ENCODE measurements around the gene FKBP3. TPM values are rescaled to one million over a fixed set of nuclear protein-coding genes. Genes with fewer than 3 reads are reported as not detected.

The FKBP3 gene
- total and polyA plus RNA-seq, 2 of the 8 experiments (the other 6 are each of a cell fraction or from before 2014, with no cell fraction given): 36.0 to 149 TPM

DNA sequence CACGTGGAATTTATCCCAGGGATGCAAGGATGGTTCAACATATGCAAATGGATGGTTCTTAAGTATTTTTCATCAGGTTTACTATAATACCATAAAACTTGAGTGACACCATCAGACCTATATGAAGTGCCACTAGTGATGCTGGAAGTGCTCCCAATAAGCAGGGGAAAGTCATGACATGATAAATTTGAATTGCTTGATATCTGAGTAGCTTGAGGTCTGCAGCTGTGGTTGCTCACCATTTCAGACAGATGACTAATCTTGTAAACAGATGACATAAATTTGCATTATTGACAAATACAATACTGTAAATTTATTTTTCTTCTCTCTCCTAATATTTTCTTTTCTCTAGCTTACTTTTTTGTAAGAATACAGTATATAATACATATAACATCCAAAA, 64.1 kb downstream of the FKBP3 start:
- H2BK5ac ChIP-seq (ENCODE audit: low read depth, low read length): no peak overlapping the region
- peaks cover 3% of the 10 kb centered on the region; the same call in 1 of the 2 replicates for H3K79me1 ChIP-seq (ENCODE audit: low read depth, low read length)
- H3K79me2 ChIP-seq (ENCODE audit: control insufficient read depth in 1 of 2, insufficient read depth in 2 of 2, low read length in 2 of 2): no peaks in the 10 kb centered on the region
- POLR2A ChIA-PET (ENCODE audit: partially characterized antibody): no interaction called here
- H4K91ac ChIP-seq (replicated peaks; ENCODE audit: insufficient read length, low read length): no peak overlapping the region
- no peaks in the 10 kb centered on the region for H3K23me2 ChIP-seq (ENCODE audit: low read depth, low read length)
- no peaks in the 10 kb centered on the region for H3K9me3 ChIP-seq (ENCODE audit: insufficient read depth in 2 of 2, low read depth in 1 of 2, low read length in 1 of 2)
- DNase-seq (ENCODE audit: low read depth in 1 of 2, low spot score in 2 of 2): no peak
- H2BK120ac ChIP-seq (replicated peaks; ENCODE audit: low read depth, low read length): no peak overlapping the region
- no peak overlapping the region for H3K14ac ChIP-seq (ENCODE audit: insufficient read length)
- H2AFZ ChIP-seq (ENCODE audit: low read length): no peak overlapping the region
- H3K27me3 ChIP-seq (replicated peaks in 1 of 4; ENCODE audit: control insufficient read depth in 3 of 4, extremely low read depth in 1 of 4, insufficient read depth in 3 of 4, low read length in 3 of 4): no peaks in the 10 kb centered on the region
- no peak overlapping the region for H2BK12ac ChIP-seq (ENCODE audit: low read depth, low read length)
- no peak overlapping the region for H3K23ac ChIP-seq (ENCODE audit: insufficient read length)
- no peak for FAIRE-seq
- H3K27ac ChIP-seq (ENCODE audit: low read depth, low read length): no peak overlapping the region
- H2BK20ac ChIP-seq (ENCODE audit: low read length): no peak overlapping the region
- H3K4me1 ChIP-seq (replicated peaks in 1 of 4; ENCODE audit: control insufficient read depth in 3 of 4, insufficient read depth in 4 of 4, low read length in 3 of 4): no peaks in the 10 kb centered on the region
- H3K56ac ChIP-seq (replicated peaks; ENCODE audit: insufficient read length, low read depth, low read length): no peak overlapping the region
- no peak overlapping the region for H3K18ac ChIP-seq (ENCODE audit: extremely low read depth, low read length)
- H4K8ac ChIP-seq (ENCODE audit: extremely low read depth, insufficient read depth, low read length): no peak overlapping the region
- H2BK15ac ChIP-seq (ENCODE audit: low read length): no peak overlapping the region
- no peak overlapping the region for H3K9ac ChIP-seq (replicated peaks in 1 of 4; ENCODE audit: extremely low read depth in 1 of 4, low read depth in 3 of 4, low read length in 3 of 4)
- no peak overlapping the region for H3K4me3 ChIP-seq (ENCODE audit: extremely low read depth in 1 of 4, insufficient read depth in 2 of 4, low read depth in 3 of 4, low read length in 4 of 4)
- H2AK5ac ChIP-seq (ENCODE audit: low read depth, low read length): no peak overlapping the region
- CTCF ChIA-PET (ENCODE audit: partially characterized antibody): interaction anchor here (1.5 kb wide), 1 partner anchor 9 kb away, joined by 4 read pairs; no protein-coding TSS in a partner anchor
- no peaks in the 10 kb centered on the region for H4K20me1 ChIP-seq (replicated peaks in 1 of 2; ENCODE audit: control insufficient read depth in 1 of 2, insufficient read depth in 2 of 2, low read length in 2 of 2)
- H3K36me3 ChIP-seq (ENCODE audit: control insufficient read depth in 2 of 4, insufficient read depth in 4 of 4, low read length in 3 of 4): peaks cover 0 to 2% (median 0%) of the 10 kb centered on the region in 4 experiments; a peak in 2 of 8 replicates
- no peak overlapping the region for H3K4me2 ChIP-seq (ENCODE audit: insufficient read depth in 1 of 2, low read depth in 2 of 2, low read length in 2 of 2)
- H3K4ac ChIP-seq (replicated peaks; ENCODE audit: insufficient read length, low read depth, low read length): no peak overlapping the region
- no peak overlapping the region for H4K5ac ChIP-seq (ENCODE audit: insufficient read length, low read depth, low read length)
- 100% methylated on average over 1 of the region's 1 CpG; no CpG with 5 or more reads in 1 of the 2 experiments for WGBS, 2 experiments (ENCODE audit: extremely low coverage in 1 of 2, insufficient coverage in 1 of 2, insufficient read length in 1 of 2, insufficient replicate concordance in 2 of 2, low coverage in 1 of 2, low lambda C conversion rate in 2 of 2, missing lambda C conversion rate in 1 of 2)

Data from H1 (cell line).